Activated naive CD4-positive, alpha-beta T cell treated with anti-CD3 and anti-CD28 coated beads, Interleukin-2, amount 50 U/mL, for 72 hours (primary cell): ENCODE measurements around the gene TTC21A. TPM values are rescaled to one million over a fixed set of nuclear protein-coding genes. Genes with fewer than 3 reads are reported as not detected.

ENCODE experiments used
- ATAC-seq, 2 donors: fragments of 150-1000 bp; cut with Tn5 transposase; 2 replicates each; pipeline ENCODE4 v1.10.0; 2021; ENCODE audit warnings: mild to moderate bottlenecking in 2 of 2, moderate library complexity in 2 of 2
- DNase-seq, 2 donors: peaks; one replicate each; pipeline ENCODE4 v3.0.0; 2021 to 2022; ENCODE audit warnings: low spot score in 2 of 2
- H3K27ac Mint-ChIP-seq, 2 donors: one replicate each; pipeline ENCODE4 v1.8.0; 2022; ENCODE audit warnings: mild to moderate bottlenecking in 2 of 2, mixed read lengths in 2 of 2
- H3K36me3 Mint-ChIP-seq, 2 donors: one replicate each; pipeline ENCODE4 v1.8.0; 2022; ENCODE audit warnings: mixed read lengths in 2 of 2
- H3K9me3 Mint-ChIP-seq, 2 donors: one replicate each; pipeline ENCODE4 v1.8.0; 2022; ENCODE audit warnings: mixed read lengths in 2 of 2
- total RNA-seq, 2 donors: library from RNA; stranded (reverse); gene quantifications; one replicate each; pipeline ENCODE4 v1.2.3, GENCODE V29; 2022

TTC21A gene
- total RNA-seq, 2 donors from 2014 or later: 1.6 to 2.5 TPM

- Mint-ChIP-seq H3K27ac (no peak overlapping the region), H3K9me3 (no peaks in the 10 kb centered on the region), H3K36me3 (no peaks in the 10 kb centered on the region)
- DNase-seq: no peak
- no peak for ATAC-seq
Observed at GRCh38 chr3:39125841-39126500, 18.5 kb downstream of the TTC21A start.

GRCh38 chr3:39126532-39127071 lies 19.1 kb downstream of the TTC21A start:
- DNase-seq (no peak), ATAC-seq (peak; percentile 39 to 69)
- Mint-ChIP-seq H3K36me3 (no peaks in the 10 kb centered on the region), H3K9me3 (no peaks in the 10 kb centered on the region), H3K27ac (no peak overlapping the region)

- DNase-seq (no peak), ATAC-seq (no peak)
- peak overlapping the region; percentile 3 to 64 for H3K27ac Mint-ChIP-seq
- no peaks in the 10 kb centered on the region for H3K9me3 Mint-ChIP-seq
- no peaks in the 10 kb centered on the region for H3K36me3 Mint-ChIP-seq
Observed at GRCh38 chr3:39127269-39127907, 19.9 kb downstream of the TTC21A start.

GRCh38 chr3:39127908-39128304 lies 20.4 kb downstream of the TTC21A start:
- ATAC-seq (no peak), DNase-seq (no peak)
- Mint-ChIP-seq H3K27ac (peak overlapping the region in 1 of 2 donors; percentile 64), H3K9me3 (no peaks in the 10 kb centered on the region), H3K36me3 (no peaks in the 10 kb centered on the region)

- H3K36me3 Mint-ChIP-seq: no peaks in the 10 kb centered on the region
- no peak overlapping the region for H3K27ac Mint-ChIP-seq
- ATAC-seq (no peak), DNase-seq (no peak)
- no peaks in the 10 kb centered on the region for H3K9me3 Mint-ChIP-seq
Observed at GRCh38 chr3:39128951-39129350, 21.5 kb downstream of the TTC21A start.

GRCh38 chr3:39130026-39130425 lies 22.5 kb downstream of the TTC21A start:
- no peak for ATAC-seq
- peak overlapping the region; percentile 26 to 56 for H3K27ac Mint-ChIP-seq

GRCh38 chr3:39130693-39131265 lies 23.3 kb downstream of the TTC21A start:
- ATAC-seq (no peak), DNase-seq (no peak)
- no peak overlapping the region for H3K27ac Mint-ChIP-seq
- no peaks in the 10 kb centered on the region for H3K9me3 Mint-ChIP-seq
- H3K36me3 Mint-ChIP-seq: no peaks in the 10 kb centered on the region

More at GRCh38 chr3:39130026-39130425, 22.5 kb downstream of the TTC21A start:
- DNase-seq: no peak
- no peaks in the 10 kb centered on the region for H3K36me3 Mint-ChIP-seq
- H3K9me3 Mint-ChIP-seq: no peaks in the 10 kb centered on the region

GRCh38 chr3:39132096-39133092 lies 24.9 kb downstream of the TTC21A start:
- DNase-seq (peak in 1 of 2 donors; percentile 39), ATAC-seq (no peak)
- Mint-ChIP-seq H3K27ac (no peak overlapping the region), H3K9me3 (no peaks in the 10 kb centered on the region), H3K36me3 (no peaks in the 10 kb centered on the region)

GRCh38 chr3:39133093-39133490 lies 25.6 kb downstream of the TTC21A start:
- no peaks in the 10 kb centered on the region for H3K36me3 Mint-ChIP-seq
- DNase-seq: no peak
- peak overlapping the region in 1 of 2 donors; percentile 3 for H3K27ac Mint-ChIP-seq
- H3K9me3 Mint-ChIP-seq: no peaks in the 10 kb centered on the region
- no peak for ATAC-seq

- no peak for DNase-seq
- no peaks in the 10 kb centered on the region for H3K9me3 Mint-ChIP-seq
- peak in 1 of 2 donors; percentile 14 for ATAC-seq
- peak overlapping the region in 1 of 2 donors; percentile 26 for H3K27ac Mint-ChIP-seq
- H3K36me3 Mint-ChIP-seq: no peaks in the 10 kb centered on the region
Observed at GRCh38 chr3:39133822-39134221, 26.3 kb downstream of the TTC21A start.

- DNase-seq: no peak
- peak in 1 of 2 donors; percentile 2 for ATAC-seq
- no peaks in the 10 kb centered on the region for H3K36me3 Mint-ChIP-seq
- H3K9me3 Mint-ChIP-seq: no peaks in the 10 kb centered on the region
- H3K27ac Mint-ChIP-seq: no peak overlapping the region
Observed at GRCh38 chr3:39134305-39134704, 26.8 kb downstream of the TTC21A start.

- Mint-ChIP-seq H3K9me3 (no peaks in the 10 kb centered on the region), H3K36me3 (no peaks in the 10 kb centered on the region), H3K27ac (peak overlapping the region in 1 of 2 donors; percentile 40)
- ATAC-seq: no peak
- no peak for DNase-seq
Observed at GRCh38 chr3:39135170-39135805, 27.8 kb downstream of the TTC21A start.

GRCh38 chr3:39136533-39137434 lies 29.3 kb downstream of the TTC21A start:
- peak overlapping the region; percentile 56 to 79 for H3K27ac Mint-ChIP-seq
- DNase-seq: no peak
- no peaks in the 10 kb centered on the region for H3K9me3 Mint-ChIP-seq
- peaks cover 0 to 5% of the 10 kb centered on the region in 2 donors for H3K36me3 Mint-ChIP-seq
- ATAC-seq: peak in 1 of 2 donors; percentile 2

GRCh38 chr3:39137435-39137936 lies 30.0 kb downstream of the TTC21A start:
- Mint-ChIP-seq H3K27ac (peak overlapping the region; percentile 47 to 79), H3K9me3 (no peaks in the 10 kb centered on the region), H3K36me3 (peaks cover 2 to 8% of the 10 kb centered on the region in 2 donors)
- ATAC-seq: peak in 1 of 2 donors; percentile 0
- no peak for DNase-seq
